Ovary (tissue), 3 donors: ENCODE results near the gene DAB1.

Source experiments
- POLR2A ChIP-seq: fragments of 450-650 bp; IDR thresholded peaks from one replicate; pipeline ENCODE4 v1.6.1; 2017; ENCODE audit warnings: antibody characterized with exemption, mild to moderate bottlenecking, moderate library complexity
- TF ChIP-seq, protein P1 (sequence below), 3 donors: fragments of 450-650 bp in 2 of 3; fragments of 200-600 bp in 1 of 3; IDR thresholded peaks; one replicate each; pipeline versions ENCODE4 v1.5.1 to v1.8.0; 2016 to 2022; ENCODE audit warnings: antibody characterized with exemption in 3 of 3, mild to moderate bottlenecking in 1 of 3
- donor health status: DM: no; HTN: no; CAD: no.

DNA sequence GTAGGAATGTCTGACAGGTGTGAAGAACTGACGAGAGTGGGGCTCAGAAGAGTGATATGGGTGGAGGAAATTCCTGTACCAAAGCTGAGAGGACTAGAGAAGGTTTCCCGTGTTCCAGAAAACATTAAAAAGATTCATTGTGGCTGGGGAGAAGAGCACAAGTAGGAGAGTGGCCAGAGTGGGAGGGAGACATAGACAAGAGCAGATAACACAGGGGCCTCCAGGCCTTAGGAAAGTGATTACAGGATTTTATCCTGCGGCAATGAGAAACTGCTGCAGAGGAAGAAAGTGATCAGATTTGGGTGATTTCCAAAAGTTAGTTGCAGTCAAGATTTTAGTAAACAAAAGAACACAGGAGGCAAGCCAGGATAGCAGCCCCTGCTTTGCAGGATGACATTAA lies 465.9 kb downstream of the DAB1 start:
- TF ChIP-seq, protein P1, sequence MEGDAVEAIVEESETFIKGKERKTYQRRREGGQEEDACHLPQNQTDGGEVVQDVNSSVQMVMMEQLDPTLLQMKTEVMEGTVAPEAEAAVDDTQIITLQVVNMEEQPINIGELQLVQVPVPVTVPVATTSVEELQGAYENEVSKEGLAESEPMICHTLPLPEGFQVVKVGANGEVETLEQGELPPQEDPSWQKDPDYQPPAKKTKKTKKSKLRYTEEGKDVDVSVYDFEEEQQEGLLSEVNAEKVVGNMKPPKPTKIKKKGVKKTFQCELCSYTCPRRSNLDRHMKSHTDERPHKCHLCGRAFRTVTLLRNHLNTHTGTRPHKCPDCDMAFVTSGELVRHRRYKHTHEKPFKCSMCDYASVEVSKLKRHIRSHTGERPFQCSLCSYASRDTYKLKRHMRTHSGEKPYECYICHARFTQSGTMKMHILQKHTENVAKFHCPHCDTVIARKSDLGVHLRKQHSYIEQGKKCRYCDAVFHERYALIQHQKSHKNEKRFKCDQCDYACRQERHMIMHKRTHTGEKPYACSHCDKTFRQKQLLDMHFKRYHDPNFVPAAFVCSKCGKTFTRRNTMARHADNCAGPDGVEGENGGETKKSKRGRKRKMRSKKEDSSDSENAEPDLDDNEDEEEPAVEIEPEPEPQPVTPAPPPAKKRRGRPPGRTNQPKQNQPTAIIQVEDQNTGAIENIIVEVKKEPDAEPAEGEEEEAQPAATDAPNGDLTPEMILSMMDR (IDR thresholded peaks at IDR 0.05), result no peak
- no peak for TF ChIP-seq POLR2A
